ENCODE results near the gene GIPC3.
"Not testable (repeated sequence)": the region's sequence is repeated elsewhere in the genome, so short reads cannot be mapped to it uniquely, and the experiment has no call there.

The GIPC3 gene

DNA sequence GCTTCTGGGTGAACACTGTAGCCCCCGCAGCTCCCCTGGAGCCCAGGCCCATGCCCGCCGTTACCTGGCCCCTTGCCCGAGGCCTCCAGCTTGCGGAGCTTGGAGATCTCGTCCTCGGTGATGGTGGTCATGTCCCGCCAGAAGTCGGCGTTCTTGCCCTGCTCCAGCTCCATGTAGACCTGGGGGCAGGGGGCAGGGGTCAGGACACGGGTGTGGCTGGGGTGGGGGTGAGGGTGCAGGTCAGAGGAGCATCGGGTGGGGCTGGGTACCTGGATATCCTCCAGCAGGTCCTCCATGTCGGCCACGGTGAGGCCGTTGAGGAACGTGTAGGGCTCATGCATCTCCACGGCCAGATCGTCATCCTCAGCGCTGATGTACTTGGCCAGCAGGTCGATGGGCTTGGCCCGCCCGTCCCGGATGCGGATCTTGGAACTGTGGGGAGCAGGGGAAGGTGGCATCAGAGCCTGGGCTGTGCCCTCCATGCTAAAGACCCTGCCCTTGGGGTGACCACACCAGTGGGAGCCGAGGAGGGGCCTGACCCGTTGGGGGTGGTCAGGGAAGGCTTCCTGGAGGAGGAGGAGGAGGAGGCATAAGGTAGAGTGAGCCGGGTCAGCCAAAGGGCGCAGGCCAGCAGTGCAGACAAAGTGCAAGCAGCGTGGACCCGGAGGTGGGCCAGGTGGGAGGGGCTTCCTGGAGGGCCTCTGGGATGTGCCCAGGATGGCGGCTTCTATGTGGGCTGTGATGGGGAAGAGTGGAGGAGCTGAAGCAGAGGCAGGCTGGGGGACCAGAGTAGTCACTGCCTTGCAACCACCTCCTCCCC, 33.7 kb downstream of the GIPC3 start:
- DNase-seq (ENCODE audit: low spot score) = no peak

DNA sequence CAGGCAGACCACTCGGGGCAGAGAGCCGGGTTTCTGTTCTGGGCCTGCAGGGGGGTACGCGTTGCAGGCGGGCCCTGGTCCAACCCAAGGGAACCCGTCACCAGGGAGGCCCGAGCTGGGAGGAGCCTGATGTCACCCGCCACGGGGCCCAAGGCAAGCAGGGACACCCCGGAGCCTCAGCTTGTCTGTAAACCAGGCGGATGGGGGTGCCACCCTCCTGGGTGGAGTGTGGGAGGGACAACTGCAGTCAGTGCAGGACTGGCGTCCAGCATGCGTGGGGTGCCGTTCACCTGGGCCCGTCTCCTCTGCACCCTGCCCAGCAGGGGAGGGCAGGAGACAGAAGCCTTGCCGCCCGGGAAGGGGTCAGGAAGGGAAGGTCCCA, 34.3 kb downstream of the GIPC3 start:
- DNase-seq (ENCODE audit: low spot score) = no peak

GRCh38 chr19:3620145-3620816, 35.0 kb downstream of the GIPC3 start:
- peak; percentile 36 for DNase-seq (ENCODE audit: low spot score)

- no peak for DNase-seq (ENCODE audit: low spot score)
These were observed 35.7 kb downstream of the GIPC3 start for GRCh38 chr19:3620817-3621547.

GRCh38 chr19:3621689-3622088, 36.4 kb downstream of the GIPC3 start:
- DNase-seq (ENCODE audit: low spot score) = no peak

- DNase-seq (ENCODE audit: low spot score) = no peak
These were observed 36.9 kb downstream of the GIPC3 start for GRCh38 chr19:3622224-3622623.

GRCh38 chr19:3623716-3624115, 38.4 kb downstream of the GIPC3 start:
- no peak for DNase-seq (ENCODE audit: low spot score)

- peak; percentile 37 for DNase-seq (ENCODE audit: low spot score)
These were observed 40.8 kb downstream of the GIPC3 start for GRCh38 chr19:3625996-3626472.

GRCh38 chr19:3626473-3627350, 41.4 kb downstream of the GIPC3 start, which contains the start of gene CACTIN:
CACTIN (minus strand) TSS chr19:3626790; CDS start chr19:3626762, 28 bp downstream.
- peak; percentile 100 for DNase-seq (ENCODE audit: low spot score)

GRCh38 chr19:3627351-3627723, 42.1 kb downstream of the GIPC3 start:
- no peak for DNase-seq (ENCODE audit: low spot score)

DNA sequence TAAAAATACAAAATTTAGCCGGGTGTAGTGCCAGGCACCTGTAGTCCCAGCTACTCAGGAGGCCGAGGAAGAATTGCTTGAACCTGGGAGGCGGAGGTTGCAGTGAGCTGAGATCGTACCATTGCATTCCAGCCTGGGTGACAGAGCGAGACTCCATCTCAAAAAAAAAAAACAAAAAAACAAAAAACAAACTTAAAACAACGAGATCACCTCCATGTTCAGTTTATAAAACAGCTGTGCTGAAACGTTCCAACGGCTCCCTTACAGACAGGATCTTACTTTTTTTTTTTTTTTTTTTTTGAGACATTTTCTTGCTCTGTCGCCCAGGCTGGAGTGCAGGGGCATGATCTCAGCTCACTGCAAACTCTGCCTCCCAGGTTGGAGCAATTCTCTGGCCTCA, 43.5 kb downstream of the GIPC3 start:
- not testable (repeated sequence) for DNase-seq (ENCODE audit: low spot score)

DNA sequence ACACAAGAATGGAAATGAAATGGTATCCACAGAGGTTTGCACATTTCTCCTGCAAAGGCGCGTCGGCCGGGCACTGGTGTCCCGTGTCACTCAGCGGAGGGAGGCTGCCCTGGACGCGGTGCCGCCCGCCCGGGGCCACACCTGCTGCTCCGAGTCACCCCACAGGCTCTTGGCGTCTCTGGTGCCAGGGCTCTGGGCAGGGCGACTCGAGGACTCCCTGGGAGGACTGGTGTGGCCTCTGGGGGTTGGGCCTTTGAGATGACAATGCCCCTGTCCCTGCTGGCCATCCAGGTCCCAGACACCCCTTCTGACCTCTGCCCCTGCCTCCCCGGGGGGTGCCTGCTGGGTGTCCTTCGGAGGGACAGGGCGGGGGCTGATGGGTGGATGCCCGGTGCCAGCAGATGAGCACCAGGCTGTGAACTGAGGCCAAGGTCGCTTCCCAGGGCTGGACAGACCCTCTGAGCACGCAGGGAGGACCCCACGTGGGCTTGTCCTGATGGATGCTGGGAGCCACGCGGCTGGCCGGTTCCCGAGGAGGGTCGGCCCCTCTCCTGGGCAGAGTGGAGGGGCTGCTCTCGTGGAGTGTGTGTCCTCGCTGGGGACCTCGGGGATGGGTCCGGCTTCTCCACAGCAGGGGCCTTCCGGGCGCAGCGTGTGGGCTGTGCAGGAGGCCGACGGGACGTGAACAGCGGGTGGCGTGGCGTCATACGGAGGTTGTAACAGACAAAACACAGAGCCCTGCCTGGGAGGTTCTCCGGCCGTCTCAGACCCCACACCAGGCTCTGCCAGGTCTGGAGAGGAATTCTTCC, 46.0 kb downstream of the GIPC3 start:
- no peak for DNase-seq (ENCODE audit: low spot score)

- DNase-seq (ENCODE audit: low spot score) = no peak
These were observed 46.8 kb downstream of the GIPC3 start for GRCh38 chr19:3632098-3632497.

DNA sequence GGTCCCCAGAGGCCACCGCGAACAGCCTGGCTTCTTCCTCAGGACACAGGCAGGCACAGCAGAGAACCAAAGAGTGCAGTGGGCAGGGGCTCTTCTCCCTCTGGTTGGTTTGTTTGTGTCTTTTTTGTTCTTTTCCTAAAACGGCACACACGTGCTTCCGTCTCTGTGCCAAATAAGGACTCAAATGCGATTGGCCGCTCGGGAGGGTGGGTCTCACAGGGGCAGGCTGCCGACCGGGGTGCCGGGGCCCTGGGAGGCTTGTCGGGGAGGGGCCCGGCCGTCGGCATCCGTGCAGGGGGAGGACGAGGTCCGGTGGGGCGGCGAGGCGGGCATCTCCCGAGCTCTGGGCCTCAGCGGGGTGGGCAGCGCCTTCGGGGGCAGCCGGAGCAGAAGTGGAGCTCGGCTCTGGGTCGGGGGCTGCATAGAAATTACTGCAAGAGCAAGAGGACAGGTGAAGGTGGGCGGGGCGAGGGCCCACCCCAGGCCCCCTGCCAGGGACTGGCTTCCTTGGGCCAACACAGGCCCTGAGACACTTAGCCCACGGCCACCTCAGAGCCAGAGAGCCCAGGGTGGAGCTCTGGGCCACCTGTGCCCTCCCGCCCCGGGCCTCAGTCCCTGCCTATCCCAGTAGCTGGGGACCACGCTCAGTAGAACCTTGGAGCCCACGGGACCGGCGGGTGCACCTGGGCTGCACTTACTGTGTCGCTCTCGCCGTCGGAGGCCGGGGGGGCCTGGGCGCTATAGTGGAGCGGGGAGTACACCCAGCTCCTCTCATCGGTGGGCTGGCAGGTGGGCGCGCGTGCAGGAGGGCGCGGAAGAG, 47.7 kb downstream of the GIPC3 start:
- DNase-seq (ENCODE audit: low spot score) = no peak

GRCh38 chr19:3633559-3633988, 48.3 kb downstream of the GIPC3 start:
- no peak for DNase-seq (ENCODE audit: low spot score)

DNA sequence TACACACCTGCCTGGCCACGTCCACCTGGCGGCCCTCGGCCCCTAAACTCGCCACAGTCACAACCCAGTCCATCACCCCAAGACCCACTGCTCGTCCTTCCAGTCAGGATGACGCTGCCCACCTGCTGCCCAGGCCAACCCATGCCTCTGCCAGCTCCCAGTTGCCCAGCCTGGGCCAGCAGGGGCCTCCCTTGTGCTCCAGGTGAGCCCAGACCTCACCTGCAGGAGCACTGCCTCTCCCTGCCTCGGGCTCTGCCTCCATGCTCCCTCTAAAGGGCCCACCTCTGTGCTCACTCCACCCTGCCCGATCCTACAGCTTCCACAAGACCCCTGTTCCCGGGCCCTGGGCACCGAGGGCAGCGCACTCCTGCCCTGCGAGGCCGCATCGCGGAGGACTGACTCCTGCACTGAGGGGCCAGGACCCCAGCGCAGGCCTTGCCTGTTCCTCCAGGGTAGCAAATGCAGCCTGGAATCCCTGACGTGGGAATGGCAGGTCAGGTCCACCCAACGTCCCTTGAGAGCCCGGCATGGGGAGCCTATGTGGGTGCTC, 49.3 kb downstream of the GIPC3 start:
- no peak for DNase-seq (ENCODE audit: low spot score)

GRCh38 chr19:3636506-3636905, 51.2 kb downstream of the GIPC3 start:
- no peak for DNase-seq (ENCODE audit: low spot score)

- no peak for DNase-seq (ENCODE audit: low spot score)
These were observed 51.7 kb downstream of the GIPC3 start for GRCh38 chr19:3636962-3637361.

DNA sequence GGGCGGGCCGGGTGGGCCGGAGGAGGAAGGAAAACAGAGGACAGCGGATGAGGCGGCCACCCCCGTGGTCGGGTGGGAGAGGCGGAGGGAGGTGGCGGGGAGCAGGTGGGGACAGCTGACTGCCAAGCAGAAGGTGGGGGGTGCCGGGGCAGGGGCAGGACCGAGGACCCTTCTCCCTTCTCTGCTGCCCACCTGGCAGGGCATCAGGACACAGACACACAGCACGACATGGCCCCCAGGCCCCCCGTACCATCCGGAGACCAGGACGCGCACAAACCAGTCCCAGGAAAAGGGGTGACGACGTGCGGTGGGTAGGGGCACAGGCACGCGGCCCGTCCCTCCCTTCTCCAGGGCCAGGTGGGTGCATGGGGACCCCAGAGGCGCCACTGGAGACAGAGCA, 52.3 kb downstream of the GIPC3 start:
- no peak for DNase-seq (ENCODE audit: low spot score)

Data from GM03348 (cell line).